Mesodermal cell (in vitro differentiated cells): ENCODE measurements around the gene EFR3B.

ENCODE experiments used
- H3K27ac ChIP-seq: 2 replicates; pipeline ENCODE4 v1.7.0; 2013; ENCODE audit warnings: mild to moderate bottlenecking, low read depth, low read length, moderate library complexity; ENCODE audit not compliant: severe bottlenecking
- H3K36me3 ChIP-seq: 2 replicates; pipeline ENCODE4 v1.7.1; 2013; ENCODE audit warnings: mild to moderate bottlenecking, low read length, moderate library complexity; ENCODE audit not compliant: control insufficient read depth, insufficient read depth
- H3K4me1 ChIP-seq: one replicate; pipeline ENCODE4 v1.7.1; 2013; ENCODE audit warnings: mild to moderate bottlenecking, low read length; ENCODE audit not compliant: insufficient read depth, control insufficient read depth, poor library complexity, severe bottlenecking
- H3K4me3 ChIP-seq: 2 replicates; pipeline ENCODE4 v1.7.0; 2013; ENCODE audit warnings: low read length, control low read depth, mild to moderate bottlenecking; ENCODE audit not compliant: insufficient read depth, poor library complexity, severe bottlenecking; ENCODE audit errors: extremely low read depth
- H3K9me3 ChIP-seq: 2 replicates; pipeline ENCODE4 v1.7.1; 2013; ENCODE audit warnings: mild to moderate bottlenecking, low read length, moderate library complexity; ENCODE audit not compliant: control insufficient read depth
- WGBS, 2 experiments: methylation state at CpG; one replicate each; pipeline ENCODE4 v1.1.5; 2013; ENCODE audit warnings: missing lambda C conversion rate in 2 of 2; ENCODE audit not compliant: insufficient coverage in 2 of 2; 5-methylcytosine and 5-hydroxymethylcytosine counted together

EFR3B gene

GRCh38 chr2:25168256-25169072 is 126.6 kb downstream of the EFR3B start, which contains the start of gene POMC:
Gene POMC (minus strand): TSS chr2:25168580. CDS start chr2:25164772, 3,808 bp downstream.
- 3 to 4% methylated on average over 44 to 66 of the region's 75 CpGs for WGBS, 2 experiments
- Histone ChIP-seq H3K9me3 (no peaks in the 10 kb centered on the region), H3K27ac (no peak within 1 kb of the TSS), H3K36me3 (no peaks in the 10 kb centered on the region), H3K4me3 (peak within 1 kb of the TSS; percentile 29), H3K4me1 (no peaks in the 10 kb centered on the region)

GRCh38 chr2:25169073-25169470 is 127.2 kb downstream of the EFR3B start:
- no peak overlapping the region for H3K4me3 ChIP-seq
- H3K4me1 ChIP-seq: no peaks in the 10 kb centered on the region
- WGBS, 2 experiments: 67% methylated on average over 1 of the region's 2 CpGs; no CpG with 5 or more reads in 1 of the 2 experiments

GRCh38 chr2:25170888-25171287 is 129.0 kb downstream of the EFR3B start:
- H3K9me3 ChIP-seq: no peaks in the 10 kb centered on the region
- no peak overlapping the region for H3K4me3 ChIP-seq
- 71 to 77% methylated on average over 3 of the region's 7 CpGs for WGBS, 2 experiments
- no peak overlapping the region for H3K27ac ChIP-seq
- H3K36me3 ChIP-seq: no peaks in the 10 kb centered on the region
- H3K4me1 ChIP-seq: no peaks in the 10 kb centered on the region

More at GRCh38 chr2:25169073-25169470, 127.2 kb downstream of the EFR3B start:
- no peak overlapping the region for H3K27ac ChIP-seq
- H3K36me3 ChIP-seq: no peaks in the 10 kb centered on the region
- H3K9me3 ChIP-seq: no peaks in the 10 kb centered on the region

GRCh38 chr2:25173719-25174118 is 131.8 kb downstream of the EFR3B start:
- Histone ChIP-seq H3K27ac (no peak overlapping the region), H3K4me3 (no peak overlapping the region), H3K4me1 (peaks cover 4% of the 10 kb centered on the region), H3K9me3 (no peaks in the 10 kb centered on the region), H3K36me3 (no peaks in the 10 kb centered on the region)
- WGBS, 2 experiments: 84 to 95% methylated on average over 5 of the region's 5 CpGs

- H3K4me1 ChIP-seq: peaks cover 4% of the 10 kb centered on the region
- no peak overlapping the region for H3K27ac ChIP-seq
- no peaks in the 10 kb centered on the region for H3K36me3 ChIP-seq
- 90 to 97% methylated on average over 6 of the region's 6 CpGs for WGBS, 2 experiments
- H3K4me3 ChIP-seq: no peak overlapping the region
- H3K9me3 ChIP-seq: no peaks in the 10 kb centered on the region
These were observed 132.5 kb downstream of the EFR3B start for GRCh38 chr2:25174192-25174861.

GRCh38 chr2:25176138-25176537 is 134.3 kb downstream of the EFR3B start:
- H3K4me3 ChIP-seq: no peak overlapping the region
- no peaks in the 10 kb centered on the region for H3K9me3 ChIP-seq
- no peak overlapping the region for H3K27ac ChIP-seq
- no peaks in the 10 kb centered on the region for H3K36me3 ChIP-seq
- 89 to 91% methylated on average over 6 of the region's 6 CpGs for WGBS, 2 experiments
- H3K4me1 ChIP-seq: peaks cover 4% of the 10 kb centered on the region

GRCh38 chr2:25176541-25177181 is 134.8 kb downstream of the EFR3B start:
- 78 to 81% methylated on average over 3 to 5 of the region's 5 CpGs for WGBS, 2 experiments
- no peaks in the 10 kb centered on the region for H3K36me3 ChIP-seq
- H3K4me1 ChIP-seq: peaks cover 4% of the 10 kb centered on the region
- no peak overlapping the region for H3K27ac ChIP-seq
- peaks cover under 1% of the 10 kb centered on the region for H3K9me3 ChIP-seq
- H3K4me3 ChIP-seq: no peak overlapping the region

GRCh38 chr2:25177211-25177611 is 135.3 kb downstream of the EFR3B start:
- H3K27ac ChIP-seq: no peak overlapping the region
- peaks cover 4% of the 10 kb centered on the region for H3K4me1 ChIP-seq
- WGBS, 2 experiments: 88 to 92% methylated on average over 1 to 8 of the region's 8 CpGs
- H3K9me3 ChIP-seq: peaks cover 6% of the 10 kb centered on the region
- no peak overlapping the region for H3K4me3 ChIP-seq
- H3K36me3 ChIP-seq: no peaks in the 10 kb centered on the region

GRCh38 chr2:25178976-25179375 is 137.1 kb downstream of the EFR3B start:
- H3K4me1 ChIP-seq: peaks cover 4% of the 10 kb centered on the region
- H3K9me3 ChIP-seq: peaks cover 9% of the 10 kb centered on the region
- H3K36me3 ChIP-seq: no peaks in the 10 kb centered on the region
- WGBS, 2 experiments: 92 to 94% methylated on average over 5 to 8 of the region's 10 CpGs
- no peak overlapping the region for H3K27ac ChIP-seq
- H3K4me3 ChIP-seq: no peak overlapping the region

GRCh38 chr2:25184254-25184653 is 142.4 kb downstream of the EFR3B start:
- WGBS, 2 experiments: 81 to 85% methylated on average over 5 of the region's 5 CpGs
- no peaks in the 10 kb centered on the region for H3K4me1 ChIP-seq
- H3K36me3 ChIP-seq: no peaks in the 10 kb centered on the region
- no peak overlapping the region for H3K4me3 ChIP-seq
- no peak overlapping the region for H3K27ac ChIP-seq
- peaks cover 9% of the 10 kb centered on the region for H3K9me3 ChIP-seq
